Liver (tissue), 3 donors: ENCODE measurements around the gene KLF3.

ENCODE experiments used
- EGR1 ChIP-seq, 2 donors: IDR thresholded peaks; 2 replicates each; pipeline ENCODE4 v1.6.1; 2016 to 2018; ENCODE audit warnings: antibody characterized with exemption in 2 of 2, low read depth in 2 of 2
- GABPA ChIP-seq, 2 donors: IDR thresholded peaks in 1 of 2; conservative IDR thresholded peaks in 1 of 2; 2 replicates each; pipeline ENCODE4 v1.6.1; 2016; ENCODE audit warnings: antibody characterized with exemption in 2 of 2, mild to moderate bottlenecking in 1 of 2, moderate library complexity in 1 of 2
- RAD21 ChIP-seq, 2 donors: IDR thresholded peaks; 2 replicates each; pipeline ENCODE4 v1.6.1; 2016; ENCODE audit warnings: antibody characterized with exemption in 2 of 2, mild to moderate bottlenecking in 2 of 2
- REST ChIP-seq: IDR thresholded peaks from 2 replicates; pipeline ENCODE4 v1.6.1; 2016; ENCODE audit warnings: antibody characterized with exemption, mild to moderate bottlenecking
- TAF1 ChIP-seq: conservative IDR thresholded peaks from 2 replicates; pipeline ENCODE4 v1.6.1; 2016; ENCODE audit warnings: antibody characterized with exemption, mild to moderate bottlenecking
- YY1 ChIP-seq: IDR thresholded peaks from 2 replicates; pipeline ENCODE4 v1.6.1; 2016; ENCODE audit warnings: antibody characterized with exemption, mild to moderate bottlenecking
- TF ChIP-seq, protein P1 (sequence below): IDR thresholded peaks from 2 replicates; pipeline ENCODE4 v1.6.1; 2016; ENCODE audit warnings: antibody characterized with exemption
- TF ChIP-seq, protein P2 (sequence below): IDR thresholded peaks from 2 replicates; pipeline ENCODE4 v1.6.1; 2016; ENCODE audit warnings: antibody characterized with exemption
- TF ChIP-seq, protein P3 (sequence below): fragments of 150-350 bp; IDR thresholded peaks from 2 replicates; pipeline ENCODE4 v1.5.1; 2017; ENCODE audit warnings: improper control_type of control experiment, low read depth, low read length; ENCODE audit not compliant: missing input control
- donor health status: healthy.
- donor health status: healthy.

- TF ChIP-seq GABPA (IDR thresholded peaks at IDR 0.05 in 1 of 2, conservative IDR thresholded peaks at IDR 0.05 in 1 of 2) (no peak), RAD21 (IDR thresholded peaks at IDR 0.05) (no peak), YY1 (no peak), REST (no peak), TAF1 (no peak), EGR1 (IDR thresholded peaks at IDR 0.05; ENCODE audit: low read depth in 2 of 2) (no peak)
- TF ChIP-seq, protein P1, sequence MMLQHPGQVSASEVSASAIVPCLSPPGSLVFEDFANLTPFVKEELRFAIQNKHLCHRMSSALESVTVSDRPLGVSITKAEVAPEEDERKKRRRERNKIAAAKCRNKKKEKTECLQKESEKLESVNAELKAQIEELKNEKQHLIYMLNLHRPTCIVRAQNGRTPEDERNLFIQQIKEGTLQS: no peak
- TF ChIP-seq, protein P2, sequence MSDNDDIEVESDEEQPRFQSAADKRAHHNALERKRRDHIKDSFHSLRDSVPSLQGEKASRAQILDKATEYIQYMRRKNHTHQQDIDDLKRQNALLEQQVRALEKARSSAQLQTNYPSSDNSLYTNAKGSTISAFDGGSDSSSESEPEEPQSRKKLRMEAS: no peak
- TF ChIP-seq, protein P3, sequence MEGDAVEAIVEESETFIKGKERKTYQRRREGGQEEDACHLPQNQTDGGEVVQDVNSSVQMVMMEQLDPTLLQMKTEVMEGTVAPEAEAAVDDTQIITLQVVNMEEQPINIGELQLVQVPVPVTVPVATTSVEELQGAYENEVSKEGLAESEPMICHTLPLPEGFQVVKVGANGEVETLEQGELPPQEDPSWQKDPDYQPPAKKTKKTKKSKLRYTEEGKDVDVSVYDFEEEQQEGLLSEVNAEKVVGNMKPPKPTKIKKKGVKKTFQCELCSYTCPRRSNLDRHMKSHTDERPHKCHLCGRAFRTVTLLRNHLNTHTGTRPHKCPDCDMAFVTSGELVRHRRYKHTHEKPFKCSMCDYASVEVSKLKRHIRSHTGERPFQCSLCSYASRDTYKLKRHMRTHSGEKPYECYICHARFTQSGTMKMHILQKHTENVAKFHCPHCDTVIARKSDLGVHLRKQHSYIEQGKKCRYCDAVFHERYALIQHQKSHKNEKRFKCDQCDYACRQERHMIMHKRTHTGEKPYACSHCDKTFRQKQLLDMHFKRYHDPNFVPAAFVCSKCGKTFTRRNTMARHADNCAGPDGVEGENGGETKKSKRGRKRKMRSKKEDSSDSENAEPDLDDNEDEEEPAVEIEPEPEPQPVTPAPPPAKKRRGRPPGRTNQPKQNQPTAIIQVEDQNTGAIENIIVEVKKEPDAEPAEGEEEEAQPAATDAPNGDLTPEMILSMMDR: no peak
Measured at GRCh38 chr4:38669208-38669607, 5.2 kb downstream of the KLF3 start.
